GOT3 (cell line): ENCODE results near the gene ACP3.
"Not testable (repeated sequence)": the region's sequence is repeated elsewhere in the genome, so short reads cannot be mapped to it uniquely, and the experiment has no call there.

ENCODE experiments used
- DNase-seq: peaks from one replicate; lab custom pipeline; 2025; ENCODE audit warnings: mixed read lengths; lab: John Stamatoyannopoulos, UW

Gene ACP3

DNA sequence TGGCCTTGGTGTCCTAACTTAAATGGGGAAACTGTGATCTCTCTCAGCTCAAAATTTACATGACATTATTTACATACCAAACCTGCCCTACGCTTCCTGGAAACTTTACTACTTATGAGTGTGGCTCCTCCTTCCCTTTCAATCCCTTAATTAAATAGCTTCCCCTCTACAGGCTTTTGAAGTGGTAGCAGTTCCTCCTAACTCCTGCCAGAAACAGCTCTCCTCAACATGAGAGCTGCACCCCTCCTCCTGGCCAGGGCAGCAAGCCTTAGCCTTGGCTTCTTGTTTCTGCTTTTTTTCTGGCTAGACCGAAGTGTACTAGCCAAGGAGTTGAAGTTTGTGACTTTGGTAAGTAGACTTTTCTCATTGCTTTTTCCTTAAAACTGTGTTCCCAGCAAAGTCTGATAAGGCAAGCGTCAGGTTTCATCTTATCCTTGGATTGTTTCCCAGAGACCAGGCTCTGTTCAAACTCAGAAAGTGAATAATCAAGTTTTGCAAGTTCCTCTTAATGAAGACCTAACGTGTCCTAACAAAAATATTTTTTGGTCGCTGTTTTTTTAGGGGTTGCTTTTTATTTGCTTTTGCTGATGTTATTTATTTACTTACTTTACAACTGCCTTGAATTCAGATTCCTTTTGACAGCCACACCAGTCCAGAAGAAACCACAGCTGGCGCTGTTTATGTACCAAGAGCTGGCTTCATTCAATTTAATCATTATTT lies at the start of gene ACP3:
Gene ACP3 (plus strand): TSS at position 179 of the 720 bp plus-strand sequence. CDS start 50 bp downstream, at position 229.
- DNase-seq = no peak

DNA sequence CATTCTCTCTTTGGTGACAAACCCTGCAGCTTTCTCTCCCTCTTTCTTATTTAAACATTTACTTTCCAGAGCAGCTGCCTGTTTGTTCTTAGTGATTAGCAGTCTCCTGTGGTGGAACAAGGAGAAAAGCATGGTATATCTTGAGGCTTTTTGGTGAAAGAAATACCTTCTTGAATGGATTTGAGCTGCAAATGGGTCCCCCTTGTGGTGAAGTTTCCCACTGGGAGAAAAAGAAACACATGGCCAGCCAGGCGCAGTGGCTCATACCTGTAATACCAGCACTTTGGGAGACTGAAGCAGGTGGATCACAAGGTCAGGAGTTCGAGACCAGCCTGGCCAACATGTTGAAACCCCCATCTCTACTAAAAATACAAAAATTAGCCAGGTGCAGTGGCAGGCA lies 48.3 kb upstream of the ACP3 start:
- no peak for DNase-seq

DNA sequence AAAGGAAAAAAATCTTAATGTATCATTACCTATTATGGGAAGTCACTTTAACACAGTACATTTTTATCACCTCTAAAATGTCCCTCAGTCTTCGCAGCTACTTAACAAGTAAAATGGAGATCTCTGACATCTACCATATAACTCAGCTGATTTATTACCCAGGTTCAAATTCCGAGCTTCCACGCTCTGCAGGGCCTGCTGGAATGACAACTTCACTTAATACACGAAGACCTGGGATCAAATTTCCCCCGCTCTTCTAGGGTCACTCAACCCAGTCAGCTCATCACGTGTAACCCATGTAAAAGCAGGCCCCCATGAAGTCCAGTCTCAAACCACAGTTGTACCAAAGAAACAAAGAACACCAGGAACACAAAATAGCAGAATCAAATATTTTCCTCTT lies 44.2 kb upstream of the ACP3 start:
- no peak for DNase-seq

DNA sequence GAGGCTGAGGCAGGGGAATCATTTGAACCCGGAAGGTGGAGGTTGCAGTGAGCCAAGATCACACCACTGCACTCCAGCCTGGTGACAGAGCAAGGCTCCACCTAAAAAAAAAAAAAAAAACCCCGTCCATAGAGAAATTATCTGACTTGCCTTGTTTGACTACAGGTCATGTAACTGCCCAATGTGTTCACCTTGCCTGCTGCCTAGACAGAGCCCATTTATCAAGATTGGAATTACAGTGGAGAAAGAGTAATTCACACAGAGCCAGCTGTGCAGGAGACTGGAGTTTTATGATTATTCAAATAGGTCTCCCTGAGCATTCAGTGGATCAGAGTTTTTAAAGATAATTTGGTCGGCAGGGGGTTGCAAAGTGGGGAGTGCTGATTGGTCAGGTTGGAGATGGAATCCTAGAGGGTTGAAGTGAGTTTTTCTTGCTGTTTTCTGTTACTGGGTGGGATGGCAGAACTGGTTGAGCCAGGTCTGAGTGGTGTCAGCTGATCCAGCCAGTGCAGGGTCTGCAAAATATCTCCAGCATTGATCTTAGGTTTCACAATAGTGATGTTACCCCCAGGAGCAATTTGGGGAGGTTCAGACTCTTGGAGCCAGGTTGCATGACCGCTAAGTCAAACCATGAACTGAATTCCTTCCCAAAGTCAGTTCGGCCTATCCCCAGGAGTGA lies 40.8 kb upstream of the ACP3 start:
- no peak for DNase-seq

GRCh38 chr3:132279030-132279429 lies 38.2 kb upstream of the ACP3 start:
- no peak for DNase-seq

DNA sequence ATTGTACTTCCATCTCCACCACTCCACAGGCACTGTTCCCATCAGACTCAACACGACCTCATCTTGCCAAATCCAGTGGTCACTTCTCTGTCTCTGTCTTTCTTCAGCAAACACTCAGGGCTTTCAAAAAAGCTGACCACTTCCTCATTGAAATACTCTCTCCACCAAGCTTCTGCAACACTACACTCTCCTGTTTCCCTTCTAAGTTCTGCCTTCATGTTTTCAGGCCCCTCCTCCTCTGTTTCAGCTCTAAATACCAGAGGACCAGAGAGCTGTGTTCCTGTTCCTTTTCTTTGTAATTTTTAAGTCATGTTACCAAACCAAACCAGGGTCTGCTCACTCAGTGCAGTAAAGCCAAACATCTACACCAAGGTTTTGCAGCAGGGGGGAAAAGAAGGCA lies 33.8 kb upstream of the ACP3 start:
- DNase-seq = no peak

DNA sequence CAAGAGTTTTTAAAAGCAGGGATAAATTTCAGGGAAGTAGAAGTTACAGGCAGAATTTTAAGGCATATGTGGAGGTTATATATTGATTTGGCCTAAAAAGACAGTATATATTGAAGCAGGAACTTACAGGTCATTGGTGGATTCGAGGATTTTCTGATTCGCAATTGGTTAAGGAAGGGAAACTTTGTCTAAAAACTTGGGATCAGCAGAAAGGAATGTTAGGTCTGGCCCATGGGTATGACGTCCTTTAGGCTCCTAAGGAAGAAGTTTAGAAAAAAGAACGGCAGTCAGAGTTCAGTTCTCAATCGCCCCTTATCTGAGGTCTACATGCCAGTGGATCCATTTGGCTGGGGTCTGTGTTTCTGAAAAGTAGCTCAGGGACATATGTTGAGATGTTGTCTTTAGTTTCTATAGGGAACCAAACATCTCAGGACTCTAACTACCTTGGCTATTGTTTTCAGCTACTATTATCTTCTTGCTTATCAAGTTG lies 33.2 kb upstream of the ACP3 start:
- no peak for DNase-seq

- no peak for DNase-seq
Measured at GRCh38 chr3:132284781-132285619, 32.2 kb upstream of the ACP3 start.

DNA sequence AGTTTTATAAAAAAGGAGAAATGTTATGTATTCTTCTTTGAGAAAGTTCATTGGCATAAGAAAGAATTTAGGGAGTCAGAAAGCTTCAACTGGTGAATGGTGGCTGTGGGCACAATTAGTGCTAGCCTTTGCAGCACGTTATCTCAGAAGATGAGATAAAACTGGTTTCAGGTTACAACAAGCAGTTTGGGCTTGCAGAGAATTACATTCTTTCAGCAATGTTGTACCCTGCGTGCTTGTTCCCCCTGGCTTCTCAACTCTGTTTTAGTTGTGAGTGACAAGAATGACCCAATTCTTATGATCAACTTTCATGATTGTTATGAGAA lies 31.6 kb upstream of the ACP3 start:
- DNase-seq = no peak

DNA sequence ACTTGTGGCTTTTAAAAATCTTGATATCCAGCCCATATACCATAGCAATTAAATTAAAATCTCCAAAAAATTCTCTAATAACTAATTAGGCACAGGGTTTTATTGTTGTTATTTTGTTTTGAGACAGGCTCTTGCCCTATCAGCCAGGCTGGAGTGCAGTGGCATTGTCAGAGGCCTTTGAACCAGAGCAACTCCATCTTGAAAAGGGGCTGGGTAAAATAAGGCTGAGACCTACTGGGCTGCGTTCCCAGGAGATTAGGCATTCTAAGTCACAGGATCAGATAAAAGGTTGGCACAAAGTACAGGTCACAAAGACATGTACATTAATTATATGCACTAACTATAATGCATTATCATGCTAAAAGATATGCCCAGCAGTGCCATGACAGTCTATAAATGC lies 31.2 kb upstream of the ACP3 start:
- no peak for DNase-seq

- DNase-seq = no peak
Measured at GRCh38 chr3:132288357-132288756, 28.9 kb upstream of the ACP3 start.

GRCh38 chr3:132289316-132289715 lies 27.9 kb upstream of the ACP3 start:
- no peak for DNase-seq

- no peak for DNase-seq
Measured at GRCh38 chr3:132290833-132291232, 26.4 kb upstream of the ACP3 start.

GRCh38 chr3:132292042-132292441 lies 25.2 kb upstream of the ACP3 start:
- no peak for DNase-seq

- DNase-seq = no peak
Measured at GRCh38 chr3:132293251-132293650, 24.0 kb upstream of the ACP3 start.

- DNase-seq = no peak
Measured at GRCh38 chr3:132294906-132295305, 22.3 kb upstream of the ACP3 start.

GRCh38 chr3:132303336-132304201 lies 13.6 kb upstream of the ACP3 start:
- not testable (repeated sequence) for DNase-seq

- DNase-seq = not testable (repeated sequence)
Measured at GRCh38 chr3:132304351-132304750, 12.9 kb upstream of the ACP3 start.

- DNase-seq = not testable (repeated sequence)
Measured at GRCh38 chr3:132310057-132310456, 7.2 kb upstream of the ACP3 start.

DNA sequence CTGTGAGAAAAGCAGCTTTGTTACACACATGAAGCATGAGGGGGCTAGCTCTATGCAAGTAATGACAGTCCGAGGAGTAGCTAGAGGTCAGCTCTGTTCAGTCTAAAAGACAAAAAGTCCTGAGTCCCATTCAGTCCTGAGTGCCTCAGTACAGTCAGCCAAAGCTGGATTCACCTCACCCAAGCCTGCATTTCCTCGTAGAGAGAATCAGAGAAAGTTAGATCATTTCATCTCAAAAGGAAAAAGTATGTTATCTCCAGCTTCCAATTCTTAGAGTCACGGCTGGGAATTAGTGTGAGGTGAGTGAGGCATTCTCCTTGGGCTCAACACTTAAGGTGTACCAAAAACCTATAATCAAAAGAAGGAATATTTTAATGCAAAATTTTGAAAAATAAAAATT lies 5.9 kb upstream of the ACP3 start:
- DNase-seq = no peak

- no peak for DNase-seq
Measured at GRCh38 chr3:132311841-132312240, 5.4 kb upstream of the ACP3 start.

- no peak for DNase-seq
Measured at GRCh38 chr3:132315851-132316250, 1.4 kb upstream of the ACP3 start.
